Heart right ventricle (tissue), 16 donors: Measurements from ENCODE around the gene FOXRED2. TPM values are rescaled to one million over a fixed set of nuclear protein-coding genes. Genes with fewer than 3 reads are reported as not detected.

Source experiments
- ATAC-seq, 8 donors: fragments of 200-7000 bp; cut with Tn5 transposase; one replicate each; pipeline ENCODE4 v1.9.1; 2020; ENCODE audit warnings: mild to moderate bottlenecking in 8 of 8, moderate library complexity in 8 of 8, moderate number of reproducible peaks in 1 of 8
- DNase-seq, 2 donors: peaks; one replicate each; pipeline ENCODE4 v3.0.0-alpha.2; 2020
- H3K27ac ChIP-seq, 10 donors: fragments of 200-600 bp; sonication (generic) in 2 of 10; one replicate each; pipeline versions ENCODE4 v1.5.0 to v1.8.0; 2020 to 2022; ENCODE audit warnings: mild to moderate bottlenecking in 3 of 10
- H3K27me3 ChIP-seq, 7 donors: fragments of 200-600 bp; one replicate each; pipeline ENCODE4 v1.8.0; 2021 to 2022; ENCODE audit warnings: mild to moderate bottlenecking in 2 of 7
- H3K36me3 ChIP-seq, 9 donors: fragments of 200-600 bp; sonication (generic) in 1 of 9; one replicate each; pipeline versions ENCODE4 v1.5.0 to v1.8.0; 2020 to 2022; ENCODE audit warnings: mild to moderate bottlenecking in 2 of 9
- H3K4me1 ChIP-seq, 9 donors: fragments of 200-600 bp; sonication (generic) in 1 of 9; one replicate each; pipeline versions ENCODE4 v1.5.0 to v1.8.0; 2020 to 2022; ENCODE audit warnings: mild to moderate bottlenecking in 4 of 9
- H3K4me3 ChIP-seq, 10 donors: fragments of 200-600 bp; sonication (generic) in 2 of 10; one replicate each; pipeline versions ENCODE4 v1.5.0 to v1.8.0; 2020 to 2022; ENCODE audit warnings: mild to moderate bottlenecking in 7 of 10, moderate library complexity in 2 of 10
- H3K9me3 ChIP-seq, 11 donors: fragments of 200-600 bp in 10 of 11; sonication (generic) in 2 of 11; one replicate each; pipeline versions ENCODE4 v1.5.0 to v1.8.0; 2013 to 2022; ENCODE audit warnings: mild to moderate bottlenecking in 2 of 11, control low read depth in 1 of 11, moderate library complexity in 1 of 11
- CTCF ChIP-seq, 9 donors: fragments of 200-600 bp; sonication (generic) in 2 of 9; IDR thresholded peaks; one replicate each; pipeline versions ENCODE4 v1.5.0 to v1.8.0; 2021 to 2022; ENCODE audit warnings: antibody characterized with exemption in 9 of 9, mild to moderate bottlenecking in 5 of 9, moderate library complexity in 1 of 9
- WGBS, 2 donors: extraction: QIAGEN DNeasy Blood & Tissue Kit; methylation state at CpG; one replicate each; pipeline ENCODE4 v1.1.7; 2013; ENCODE audit warnings: inconsistent platforms in 1 of 2; 5-methylcytosine and 5-hydroxymethylcytosine counted together
- intact Hi-C, 10 donors: fragments of 100-400 bp; cut with DNase I; formaldehyde crosslinking; loops; one replicate each; pipeline versions ENCODE4 v1.11.1 to v1.14.2; 2022
- polyA plus RNA-seq, 2 donors: library from polyadenylated mRNA; stranded (reverse); fragments of 200-250 nt; gene quantifications; one replicate each; pipeline ENCODE4 v1.2.3, GENCODE V29; 2013
- total RNA-seq, 10 donors: library from RNA; stranded (reverse); fragmentation: NEBNext Ultra II Directional in 3 of 10; extraction: Animal tissue kit (Norgen Biotek cat#: 25700) in 3 of 10; gene quantifications; one replicate each; pipeline versions ENCODE4 v1.2.1 to v1.2.4, GENCODE V29; 2021 to 2023
- donor health status: Arrhythmogenic right ventricular cardiomyopathy.
- donor health status: ischemic (EF 13 %, LVEDD 7.1; RV severe dilation, severe dysfunction).
- donor health status: healthy with polysubstance abuse.
- donor health status: DM: no; HTN: yes; CAD: no.
- donor health status: DM: no; HTN: no; CAD: no.
- donor health status: ischemic (EF 25% LVEDD 6.9; RV normal size, moderate dysfunction).
- donor health status: ischemic (EF 25% LVEDD 5.7; RV mildly dilated, moderate dysfunction).
- donor health status: healthy.
- donor health status: DM: yes; HTN: yes; CAD: no.
- donor health status: Ischemic cardiomyopathy.
- donor health status: ischemic (EF 35%, LVEDD 5.7; RV mildly dilated, moderate dysfunction).
- donor health status: nonischemic (EF 11% LVEDD 7.7; RV severe dilation, severe dysfunction).
- donor health status: DM: yes; HTN: yes; CAD: no.
- donor health status: PGD.
- donor health status: ischemic (EF 29% LVEDD 5.4; RV normal size, mild dysfunction).
- donor health status: nonischemic (EF 23%, LVEDD 6.1; RV moderate dilation, normal function).

Gene FOXRED2
- total and polyA plus RNA-seq, 12 donors: 2.2 to 15.7 (median 8.5) TPM

DNA sequence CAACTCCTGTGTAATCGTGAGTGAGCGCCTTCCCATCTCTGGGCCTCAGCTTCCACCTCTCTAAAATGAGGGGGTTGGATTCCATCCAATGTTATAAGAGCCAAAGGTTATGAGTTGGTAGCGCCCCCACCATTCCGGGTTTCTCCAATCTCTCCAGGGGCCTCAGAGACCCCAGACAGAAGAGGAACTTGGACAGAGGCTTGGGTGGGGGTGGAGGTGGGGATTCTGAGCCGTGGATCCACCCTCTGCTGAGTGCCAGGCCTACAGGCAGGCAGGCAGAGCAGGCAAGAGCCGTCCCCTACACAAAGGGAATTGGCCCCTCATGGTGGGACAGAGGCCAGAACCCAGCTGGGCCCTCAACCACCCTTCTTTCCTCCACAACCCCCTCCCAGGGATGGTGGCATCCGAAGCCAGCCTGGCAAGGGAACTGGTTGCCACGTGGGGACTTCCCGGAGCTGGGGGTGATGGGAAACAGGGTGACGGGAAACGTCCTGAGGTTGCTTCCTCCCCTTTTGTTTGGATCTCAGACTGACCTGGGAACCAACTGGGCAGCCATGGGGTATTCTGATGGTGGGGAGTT is 57.2 kb downstream of the FOXRED2 start:
- 67 to 70% methylated on average over 11 of the region's 11 CpGs for WGBS, 2 donors
- ATAC-seq (no peak), DNase-seq (no peak)
- H3K4me1 ChIP-seq: peaks cover 16 to 93% (median 52%) of the 10 kb centered on the region in 9 donors
- H3K27me3 ChIP-seq: no peaks in the 10 kb centered on the region
- no peak overlapping the region for H3K4me3 ChIP-seq
- peak overlapping the region in 9 of 10 donors; percentile 35 to 97 (median 91) for H3K27ac ChIP-seq
- no peak for TF ChIP-seq CTCF (IDR thresholded peaks at IDR 0.05)
- H3K9me3 ChIP-seq: peaks cover 0 to 5% (median 0%) of the 10 kb centered on the region in 11 donors
- no peaks in the 10 kb centered on the region for H3K36me3 ChIP-seq
- intact Hi-C loops: loop anchor here in 7 of 10 donors (5.0 to 10.0 kb wide), 5 partner anchors 42 to 127 kb away; partner anchors contain the start of gene MYH9 (in 3 of the 7)

DNA sequence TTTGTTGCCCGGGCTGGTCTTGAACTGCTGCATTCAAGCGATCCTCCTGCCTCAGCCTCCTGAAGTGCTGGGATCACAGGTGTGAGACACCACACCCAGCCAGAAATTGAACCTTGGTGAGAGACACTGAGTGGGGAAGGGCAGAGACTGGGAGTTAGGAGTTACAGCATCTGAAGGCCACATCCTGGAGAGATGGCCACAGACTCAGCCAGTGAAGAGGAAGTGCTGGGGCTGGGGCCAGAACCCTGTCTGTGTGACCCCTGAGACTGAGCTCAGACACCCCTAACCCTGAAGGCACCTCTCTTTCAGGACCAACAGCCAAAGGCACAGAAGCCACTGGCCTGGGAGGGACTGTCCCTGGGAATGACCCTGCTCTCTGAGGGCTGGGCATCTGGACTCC is 59.2 kb downstream of the FOXRED2 start:
- intact Hi-C loops: loop anchor here in 5 of 10 donors (5.0 to 10.0 kb wide), 3 partner anchors 40 to 53 kb away; no protein-coding TSS in a partner anchor
- ATAC-seq: no peak
- TF ChIP-seq CTCF (IDR thresholded peaks at IDR 0.05): no peak
- no peak for DNase-seq
- Histone ChIP-seq H3K27me3 (no peaks in the 10 kb centered on the region), H3K27ac (peak overlapping the region in 2 of 10 donors; percentile 91 to 95), H3K4me3 (no peak overlapping the region), H3K9me3 (peaks cover 0 to 5% (median 0%) of the 10 kb centered on the region in 11 donors), H3K4me1 (peaks cover 16 to 89% (median 41%) of the 10 kb centered on the region in 9 donors), H3K36me3 (no peaks in the 10 kb centered on the region)
- 88 to 93% methylated on average over 2 of the region's 2 CpGs for WGBS, 2 donors

DNA sequence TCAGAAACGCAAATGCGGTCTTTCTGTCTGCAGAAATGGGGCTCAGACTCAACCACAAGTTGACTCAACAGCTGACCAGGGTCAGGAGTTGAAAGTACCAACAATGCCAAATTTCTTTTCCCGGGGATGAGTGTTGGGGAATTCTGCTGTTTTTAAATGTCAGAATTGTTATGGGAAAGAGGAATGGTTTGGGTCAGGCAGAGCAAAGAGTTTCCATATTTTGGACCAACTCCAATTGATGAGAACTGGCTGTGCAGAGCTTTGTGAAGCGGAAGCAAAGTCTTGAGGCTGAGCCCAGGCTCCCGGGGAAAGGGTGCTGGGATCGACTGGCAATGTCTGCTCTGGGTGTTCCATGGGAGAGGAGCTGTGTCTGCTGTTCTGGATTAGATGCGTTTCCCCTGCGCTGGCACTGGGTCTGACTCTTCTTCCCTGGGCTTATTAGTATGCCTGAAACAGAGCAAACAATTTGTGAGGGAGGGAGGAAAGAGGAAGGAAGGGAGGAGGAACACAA is 61.6 kb downstream of the FOXRED2 start:
- Histone ChIP-seq H3K4me3 (no peak overlapping the region), H3K9me3 (peaks cover 0 to 5% (median 0%) of the 10 kb centered on the region in 11 donors), H3K27me3 (no peaks in the 10 kb centered on the region), H3K4me1 (peaks cover 2 to 80% (median 24%) of the 10 kb centered on the region in 9 donors), H3K27ac (peak overlapping the region in 8 of 10 donors; percentile 12 to 81 (median 54)), H3K36me3 (no peaks in the 10 kb centered on the region)
- no peak for TF ChIP-seq CTCF (IDR thresholded peaks at IDR 0.05)
- intact Hi-C loops: loop anchor here in 5 of 10 donors (5.0 to 10.0 kb wide), 3 partner anchors 38 to 50 kb away; no protein-coding TSS in a partner anchor
- WGBS, 2 donors: 65 to 71% methylated on average over 8 of the region's 8 CpGs
- ATAC-seq (peak; percentile 20 to 78 (median 42)), DNase-seq (peak; percentile 56 to 61)

DNA sequence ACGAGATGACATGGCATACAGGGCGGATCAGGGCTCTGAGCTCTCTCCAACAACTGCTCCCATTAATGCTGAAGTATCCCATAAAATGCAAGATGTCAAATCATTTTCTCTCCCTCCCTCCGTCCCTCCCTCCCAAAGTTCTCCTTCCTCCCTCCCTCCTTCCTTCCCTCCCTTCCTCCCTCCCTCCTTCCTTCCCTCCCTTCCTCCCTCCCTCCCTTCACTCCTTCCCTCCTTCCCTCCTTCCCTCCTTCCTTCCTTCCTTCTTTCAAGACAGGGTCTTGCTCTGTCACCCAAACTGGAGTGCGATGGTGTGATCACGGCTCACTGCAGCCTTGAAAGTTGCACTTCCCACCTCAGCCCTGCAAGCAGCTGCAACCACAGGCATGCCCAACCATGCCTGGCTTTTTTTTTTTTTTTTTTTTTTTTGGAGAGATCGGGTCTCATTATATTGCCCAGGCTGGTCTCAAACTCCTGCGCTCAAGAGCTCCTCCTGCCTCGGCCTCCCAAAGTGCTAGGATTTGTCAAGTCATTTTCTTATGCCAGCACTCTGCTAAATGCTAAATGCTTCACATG is 63.6 kb downstream of the FOXRED2 start:
- peaks cover 0 to 5% (median 0%) of the 10 kb centered on the region in 11 donors for H3K9me3 ChIP-seq
- H3K4me1 ChIP-seq: peaks cover 0 to 77% (median 16%) of the 10 kb centered on the region in 9 donors
- no peak overlapping the region for H3K4me3 ChIP-seq
- DNase-seq: no peak
- 74 to 84% methylated on average over 8 of the region's 8 CpGs for WGBS, 2 donors
- H3K27me3 ChIP-seq: no peaks in the 10 kb centered on the region
- TF ChIP-seq CTCF (IDR thresholded peaks at IDR 0.05): no peak
- H3K36me3 ChIP-seq: no peaks in the 10 kb centered on the region
- no peak for ATAC-seq
- H3K27ac ChIP-seq: no peak overlapping the region
- intact Hi-C loops: loop anchor here in 3 of 10 donors (10.0 kb wide), 1 partner anchor 48 kb away; no protein-coding TSS in a partner anchor
